ENCODE data around the gene TFPT.

DNA sequence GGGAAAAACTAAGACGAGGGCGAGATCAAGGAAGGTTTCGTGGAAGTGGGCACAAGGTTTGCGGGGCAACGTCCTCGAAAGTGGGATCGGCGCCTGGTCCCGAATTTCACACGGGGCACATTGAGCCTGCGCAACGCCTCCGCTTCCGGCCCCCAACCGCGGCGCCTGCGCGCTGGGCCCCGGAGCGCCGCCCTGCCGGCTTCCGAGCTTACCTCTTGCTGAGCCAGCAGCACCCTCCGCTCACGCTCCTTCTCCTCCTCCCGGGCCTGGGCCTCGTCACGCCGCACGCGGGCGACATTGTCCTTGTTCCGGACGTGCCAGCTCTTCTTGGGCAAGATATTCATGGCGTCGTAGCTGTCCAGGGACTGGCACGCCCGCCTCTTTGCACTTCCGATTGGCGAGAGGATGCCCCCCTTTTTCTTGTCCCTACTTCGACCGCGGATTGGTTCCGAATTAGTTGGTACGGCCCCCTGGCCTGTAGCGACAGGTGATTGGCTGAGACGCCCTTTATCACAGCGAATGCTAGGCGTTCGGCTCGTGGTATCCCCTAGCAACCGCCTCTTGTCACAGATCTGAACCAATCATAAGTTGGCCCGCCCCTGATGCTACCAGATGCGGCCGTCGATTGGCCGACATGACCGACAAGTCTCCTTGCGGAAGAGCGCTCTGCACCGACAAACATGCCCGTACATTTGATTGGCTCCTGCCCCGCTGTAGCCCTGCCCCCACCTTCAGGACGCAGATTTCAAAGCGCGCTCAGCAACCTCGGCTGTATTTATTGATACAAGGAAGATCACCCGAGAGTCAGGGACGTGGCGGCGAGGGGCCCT is 44.1 kb upstream of the TFPT start, which contains the start of gene LENG1:
- TF ChIP-seq, protein P1, sequence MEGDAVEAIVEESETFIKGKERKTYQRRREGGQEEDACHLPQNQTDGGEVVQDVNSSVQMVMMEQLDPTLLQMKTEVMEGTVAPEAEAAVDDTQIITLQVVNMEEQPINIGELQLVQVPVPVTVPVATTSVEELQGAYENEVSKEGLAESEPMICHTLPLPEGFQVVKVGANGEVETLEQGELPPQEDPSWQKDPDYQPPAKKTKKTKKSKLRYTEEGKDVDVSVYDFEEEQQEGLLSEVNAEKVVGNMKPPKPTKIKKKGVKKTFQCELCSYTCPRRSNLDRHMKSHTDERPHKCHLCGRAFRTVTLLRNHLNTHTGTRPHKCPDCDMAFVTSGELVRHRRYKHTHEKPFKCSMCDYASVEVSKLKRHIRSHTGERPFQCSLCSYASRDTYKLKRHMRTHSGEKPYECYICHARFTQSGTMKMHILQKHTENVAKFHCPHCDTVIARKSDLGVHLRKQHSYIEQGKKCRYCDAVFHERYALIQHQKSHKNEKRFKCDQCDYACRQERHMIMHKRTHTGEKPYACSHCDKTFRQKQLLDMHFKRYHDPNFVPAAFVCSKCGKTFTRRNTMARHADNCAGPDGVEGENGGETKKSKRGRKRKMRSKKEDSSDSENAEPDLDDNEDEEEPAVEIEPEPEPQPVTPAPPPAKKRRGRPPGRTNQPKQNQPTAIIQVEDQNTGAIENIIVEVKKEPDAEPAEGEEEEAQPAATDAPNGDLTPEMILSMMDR (IDR thresholded peaks at IDR 0.05): peak in 3 of 6 experiments; percentile 26 to 47 (median 40)
- TF ChIP-seq POLR2A (IDR thresholded peaks at IDR 0.05): peak in 1 of 2 donors; percentile 67
